GM18507 (cell line): ENCODE measurements around the gene OR7C1.
"Not testable (repeated sequence)": the region's sequence is repeated elsewhere in the genome, so short reads cannot be mapped to it uniquely, and the experiment has no call there.

Source experiments
- DNase-seq: peaks from one replicate; pipeline ENCODE4 v3.0.0; 2011; ENCODE audit warnings: low read depth; ENCODE audit not compliant: insufficient read length; ENCODE audit errors: extremely low spot score
- FAIRE-seq: peaks from 2 replicates; lab custom pipeline; 2011; peaks lifted over from hg19 to GRCh38; lab: Jason Lieb, UNC

OR7C1 gene

GRCh38 chr19:14770136-14770535, 64.8 kb downstream of the OR7C1 start:
- no peak for FAIRE-seq
- no peak for DNase-seq

GRCh38 chr19:14769201-14769600, 65.8 kb downstream of the OR7C1 start:
- FAIRE-seq (no peak), DNase-seq (no peak)

GRCh38 chr19:14768001-14768400, 67.0 kb downstream of the OR7C1 start:
- DNase-seq (no peak), FAIRE-seq (no peak)

- FAIRE-seq, result no peak
Observed at GRCh38 chr19:14767466-14767971, 67.5 kb downstream of the OR7C1 start.

GRCh38 chr19:14765841-14766240, 69.1 kb downstream of the OR7C1 start:
- not testable (repeated sequence) for FAIRE-seq, DNase-seq

More at GRCh38 chr19:14767466-14767971, 67.5 kb downstream of the OR7C1 start:
- DNase-seq, result no peak

- not testable (repeated sequence) for FAIRE-seq, DNase-seq
Observed at GRCh38 chr19:14765403-14765802, 69.6 kb downstream of the OR7C1 start.

- no peak for DNase-seq
- no peak for FAIRE-seq
Observed at GRCh38 chr19:14764401-14764800, 70.6 kb downstream of the OR7C1 start.

- FAIRE-seq, result no peak
- DNase-seq, result no peak
Observed at GRCh38 chr19:14763497-14764145, 71.4 kb downstream of the OR7C1 start.

GRCh38 chr19:14762111-14762510, 72.9 kb downstream of the OR7C1 start:
- DNase-seq, result no peak

GRCh38 chr19:14761607-14762006, 73.4 kb downstream of the OR7C1 start:
- DNase-seq (no peak), FAIRE-seq (no peak)

More at GRCh38 chr19:14762111-14762510, 72.9 kb downstream of the OR7C1 start:
- no peak for FAIRE-seq

GRCh38 chr19:14758816-14759215, 76.2 kb downstream of the OR7C1 start:
- FAIRE-seq, result no peak
- DNase-seq, result no peak

- DNase-seq, result no peak
- FAIRE-seq, result no peak
Observed at GRCh38 chr19:14748601-14749000, 86.4 kb downstream of the OR7C1 start.
